ENCODE results near the gene DHRSX.
A peak's percentile ranks its signal among the peaks of the same experiment; 100 is the strongest.

- TF ChIP-seq CTCF (IDR thresholded peaks at IDR 0.05): peak in 1 of 3 experiments; percentile 16
- TF ChIP-seq POLR2A (IDR thresholded peaks at IDR 0.05): no peak
These were observed 26.4 kb downstream of the DHRSX start for GRCh38 chrX:2474280-2474962.

Data from testis (tissue), 2 donors.